Loucy (cell line): ENCODE results near the gene OLFM1.

Source experiments
- H2AFZ ChIP-seq: fragments of 200-600 bp; sonication (generic); 2 replicates; pipeline ENCODE4 v1.6.0; 2016; ENCODE audit warnings: antibody characterized with exemption, mild to moderate bottlenecking, low read length, moderate library complexity
- H3F3A ChIP-seq: fragments of 200-600 bp; 2 replicates; pipeline ENCODE4 v1.6.0; 2016; ENCODE audit warnings: antibody characterized with exemption, low read depth, mild to moderate bottlenecking
- H3K27me3 ChIP-seq: fragments of 200-600 bp; sonication (generic); 2 replicates; pipeline ENCODE4 v1.6.1; 2014; ENCODE audit warnings: low read length, mild to moderate bottlenecking; ENCODE audit not compliant: insufficient read depth, poor library complexity, severe bottlenecking
- H3K36me3 ChIP-seq: fragments of 200-600 bp; sonication (generic); 2 replicates; pipeline ENCODE4 v1.6.1; 2016; ENCODE audit warnings: low read length; ENCODE audit not compliant: insufficient read depth
- H3K4me1 ChIP-seq: fragments of 200-600 bp; sonication (generic); 2 replicates; pipeline ENCODE4 v1.5.1; 2014; ENCODE audit warnings: low read length, mild to moderate bottlenecking; ENCODE audit not compliant: insufficient read depth, poor library complexity, severe bottlenecking
- H3K4me2 ChIP-seq: fragments of 200-600 bp; sonication (generic); 2 replicates; pipeline ENCODE4 v1.6.0; 2014; ENCODE audit warnings: antibody characterized with exemption, low read length, low read depth, mild to moderate bottlenecking; ENCODE audit not compliant: poor library complexity, severe bottlenecking
- H3K4me3 ChIP-seq: fragments of 200-600 bp; sonication (generic); 2 replicates; pipeline ENCODE4 v1.5.1; 2014; ENCODE audit warnings: low read length, mild to moderate bottlenecking, mixed read lengths; ENCODE audit not compliant: poor library complexity, severe bottlenecking
- H3K79me2 ChIP-seq: fragments of 200-600 bp; sonication (generic); 2 replicates; pipeline ENCODE4 v1.6.1; 2014; ENCODE audit warnings: low read length; ENCODE audit not compliant: insufficient read depth
- H3K9ac ChIP-seq: fragments of 200-600 bp; sonication (generic); 2 replicates; pipeline ENCODE4 v1.6.0; 2014; ENCODE audit warnings: mild to moderate bottlenecking, low read depth, low read length, moderate library complexity; ENCODE audit not compliant: poor library complexity, severe bottlenecking
- H3K9me2 ChIP-seq: fragments of 200-600 bp; sonication (generic); replicated peaks from 2 replicates; pipeline ENCODE4 v1.6.1; 2016; ENCODE audit warnings: low read depth, low read length, mixed read lengths
- H3K9me3 ChIP-seq: fragments of 200-600 bp; sonication (generic); 2 replicates; pipeline ENCODE4 v1.6.1; 2014; ENCODE audit warnings: mild to moderate bottlenecking, antibody characterized with exemption, low read length, low read depth; ENCODE audit not compliant: insufficient read depth
- H4K20me1 ChIP-seq: fragments of 200-600 bp; sonication (generic); 2 replicates; pipeline ENCODE4 v1.6.0; 2014; ENCODE audit warnings: antibody characterized with exemption, low read length, mild to moderate bottlenecking; ENCODE audit not compliant: insufficient read depth, poor library complexity, severe bottlenecking
- CTCF ChIP-seq: fragments of 200-600 bp; sonication (generic); conservative IDR thresholded peaks from 2 replicates; pipeline ENCODE4 v1.5.1; 2014; ENCODE audit warnings: mild to moderate bottlenecking, antibody characterized with exemption, low read length
- EZH2phosphoT487 ChIP-seq: fragments of 200-600 bp; IDR thresholded peaks from 2 replicates; pipeline ENCODE4 v1.6.1; 2018; ENCODE audit warnings: antibody characterized with exemption, mild to moderate bottlenecking, moderate library complexity, borderline replicate concordance

OLFM1 gene

GRCh38 chr9:135051316-135052038 lies 36.0 kb upstream of the OLFM1 start:
- Histone ChIP-seq H3K36me3 (no peaks in the 10 kb centered on the region), H3K9me2 (no peaks in the 10 kb centered on the region), H3K4me2 (no peak overlapping the region), H3K9ac (no peak overlapping the region), H3F3A (no peaks in the 10 kb centered on the region), H2AFZ (no peak overlapping the region), H3K4me3 (no peak overlapping the region), H3K4me1 (no peaks in the 10 kb centered on the region), H3K79me2 (no peaks in the 10 kb centered on the region), H3K9me3 (peaks cover 9% of the 10 kb centered on the region; the same call in 1 of the 2 replicates), H3K27me3 (no peaks in the 10 kb centered on the region), H4K20me1 (no peaks in the 10 kb centered on the region)
- TF ChIP-seq EZH2phosphoT487 (no peak), CTCF (no peak)

GRCh38 chr9:135053133-135053532 lies 34.3 kb upstream of the OLFM1 start:
- H3K9me3 ChIP-seq: peaks cover 9% of the 10 kb centered on the region; the same call in 1 of the 2 replicates
- H3K9me2 ChIP-seq: no peaks in the 10 kb centered on the region
- H3K4me2 ChIP-seq: no peak overlapping the region
- H2AFZ ChIP-seq: no peak overlapping the region
- no peaks in the 10 kb centered on the region for H3K36me3 ChIP-seq
- H3K79me2 ChIP-seq: no peaks in the 10 kb centered on the region
- TF ChIP-seq CTCF (no peak), EZH2phosphoT487 (no peak)
- no peak overlapping the region for H3K9ac ChIP-seq
- H3F3A ChIP-seq: no peaks in the 10 kb centered on the region
- no peaks in the 10 kb centered on the region for H3K27me3 ChIP-seq
- H3K4me1 ChIP-seq: no peaks in the 10 kb centered on the region
- H4K20me1 ChIP-seq: no peaks in the 10 kb centered on the region
- H3K4me3 ChIP-seq: no peak overlapping the region

GRCh38 chr9:135055181-135055580 lies 32.3 kb upstream of the OLFM1 start:
- H3K27me3 ChIP-seq: no peaks in the 10 kb centered on the region
- no peaks in the 10 kb centered on the region for H3F3A ChIP-seq
- H3K4me2 ChIP-seq: no peak overlapping the region
- H3K79me2 ChIP-seq: no peaks in the 10 kb centered on the region
- no peaks in the 10 kb centered on the region for H3K9me2 ChIP-seq
- no peak overlapping the region for H3K4me3 ChIP-seq
- H3K9ac ChIP-seq: no peak overlapping the region
- no peaks in the 10 kb centered on the region for H4K20me1 ChIP-seq
- H3K4me1 ChIP-seq: no peaks in the 10 kb centered on the region
- H3K36me3 ChIP-seq: no peaks in the 10 kb centered on the region
- no peak for TF ChIP-seq CTCF
- no peak for TF ChIP-seq EZH2phosphoT487
- no peak overlapping the region for H2AFZ ChIP-seq
- peaks cover 9% of the 10 kb centered on the region; the same call in 1 of the 2 replicates for H3K9me3 ChIP-seq
